ENCODE data around the gene LYRM7. TPM values are rescaled to one million over a fixed set of nuclear protein-coding genes. Genes with fewer than 3 reads are reported as not detected.

LYRM7 gene
- total RNA-seq, 1 donor from 2014 or later, result 11.6 TPM

Other genes with a start within 250 kb of the LYRM7 start
- 129 TPM for gene HINT1, start 5.7 kb upstream of the LYRM7 start, total RNA-seq
- 29.9 TPM for gene CDC42SE2, start 93.1 kb downstream of the LYRM7 start, total RNA-seq